KG1 (cell line): ENCODE measurements around the gene CCR9.

Experiments
- DNase-seq: peaks from one replicate; lab custom pipeline; 2025; lab: John Stamatoyannopoulos, UW

CCR9 gene

DNA sequence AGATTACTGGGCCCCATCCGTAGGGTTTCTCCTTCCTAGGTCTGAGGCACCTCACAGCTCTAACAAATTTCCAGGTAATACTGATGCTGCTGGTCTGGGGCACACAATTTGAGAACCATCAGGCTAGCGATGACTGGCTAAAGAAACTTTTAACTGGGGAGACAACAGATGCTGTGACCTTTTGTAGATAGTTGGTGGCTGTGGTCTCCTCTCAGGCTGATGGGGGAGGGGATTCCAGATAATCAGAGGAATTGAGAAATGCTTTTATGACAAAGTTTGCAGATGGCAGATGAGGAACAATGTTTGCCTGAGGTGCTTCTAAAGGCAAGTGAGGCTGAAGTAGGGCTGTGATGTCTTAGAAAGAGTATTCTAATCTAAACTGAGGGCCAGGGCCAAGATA lies 13.8 kb upstream of the CCR9 start:
- no peak for DNase-seq

DNA sequence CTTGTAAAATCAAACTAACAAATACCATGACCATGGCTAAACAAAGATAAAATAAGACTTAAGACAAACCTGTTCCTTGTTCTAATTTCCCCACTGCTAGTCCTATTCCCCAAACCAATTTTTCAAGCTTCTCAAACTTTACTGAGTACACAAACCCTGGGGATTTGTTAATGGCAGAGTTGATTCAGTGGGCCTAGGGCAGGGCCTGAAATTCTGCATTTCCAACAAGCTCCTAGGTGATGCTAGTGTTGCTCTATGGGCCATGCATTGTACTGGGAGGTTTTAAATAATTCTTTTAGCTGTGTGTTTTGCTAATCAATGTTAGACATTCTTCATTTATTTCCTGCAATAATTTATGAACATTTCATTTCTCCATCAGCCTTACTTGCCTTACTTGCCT lies 13.3 kb upstream of the CCR9 start:
- DNase-seq: no peak

DNA sequence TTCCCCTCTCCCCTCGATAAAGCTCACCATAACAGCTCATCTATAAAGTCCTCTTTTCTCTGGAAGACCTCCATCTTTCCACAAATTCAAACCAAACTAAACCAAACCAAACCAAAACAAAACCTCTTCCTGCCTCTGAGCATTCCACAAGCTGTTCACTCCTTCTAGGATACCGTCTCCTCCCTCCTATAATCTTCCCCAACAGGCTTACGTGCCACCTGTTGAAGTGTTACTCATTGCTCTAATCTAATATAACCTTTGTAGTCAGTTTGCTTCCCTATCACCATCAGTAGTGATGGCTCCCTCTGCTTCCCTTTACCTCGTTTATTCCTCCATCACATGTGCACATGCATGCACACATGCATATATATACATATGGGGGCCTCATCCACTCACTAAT lies 12.7 kb upstream of the CCR9 start:
- no peak for DNase-seq

DNA sequence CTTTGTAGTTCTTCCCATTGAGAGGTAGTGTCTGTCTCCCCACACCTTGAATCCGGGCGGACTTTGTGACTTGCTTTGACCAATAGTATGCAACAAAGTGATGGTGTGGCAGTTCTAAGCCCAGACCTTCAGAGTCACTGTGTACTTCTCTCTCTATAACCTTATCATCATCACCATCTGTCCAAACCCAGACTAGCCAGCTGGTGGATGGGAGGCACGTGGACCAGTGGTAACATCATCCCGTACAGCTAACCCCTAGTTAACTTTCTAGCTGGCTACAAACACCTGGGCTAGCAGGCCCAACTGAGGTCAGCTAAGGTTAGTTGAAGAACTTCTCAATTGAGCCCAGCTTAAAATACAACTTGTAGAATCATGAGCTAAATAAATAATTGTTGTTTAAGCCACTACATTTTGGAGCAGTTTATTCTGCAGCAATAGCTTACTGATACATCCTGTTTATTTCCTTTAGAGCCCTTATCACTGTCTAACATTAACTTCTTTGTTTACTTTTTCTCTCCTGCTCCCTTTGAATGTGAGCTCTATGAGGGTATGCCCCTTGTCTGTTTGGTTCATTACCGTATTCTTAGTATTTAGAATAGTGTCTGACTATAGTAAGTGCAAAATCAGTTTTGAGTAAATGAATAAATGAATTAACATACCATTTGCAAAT lies 11.5 kb upstream of the CCR9 start:
- DNase-seq: no peak

DNA sequence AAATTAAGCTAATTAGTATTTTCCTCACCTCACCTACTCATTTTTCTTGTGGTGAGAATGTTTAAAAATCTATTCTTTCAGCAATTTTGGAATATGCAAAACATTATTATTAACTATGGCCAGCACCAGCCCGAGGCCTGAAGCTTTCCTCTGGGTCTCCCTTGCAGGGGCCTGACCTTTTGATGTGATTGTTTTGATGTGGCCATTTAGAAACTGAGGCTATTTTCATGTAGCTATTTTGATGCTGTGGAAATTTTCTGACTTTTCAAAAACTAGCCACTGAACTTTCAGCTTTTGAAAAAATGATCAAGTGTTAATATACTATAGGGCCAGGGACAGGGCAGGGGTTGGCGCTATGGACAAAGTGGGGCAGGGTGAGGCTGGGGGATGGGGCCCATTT lies 8.2 kb upstream of the CCR9 start:
- no peak for DNase-seq

DNA sequence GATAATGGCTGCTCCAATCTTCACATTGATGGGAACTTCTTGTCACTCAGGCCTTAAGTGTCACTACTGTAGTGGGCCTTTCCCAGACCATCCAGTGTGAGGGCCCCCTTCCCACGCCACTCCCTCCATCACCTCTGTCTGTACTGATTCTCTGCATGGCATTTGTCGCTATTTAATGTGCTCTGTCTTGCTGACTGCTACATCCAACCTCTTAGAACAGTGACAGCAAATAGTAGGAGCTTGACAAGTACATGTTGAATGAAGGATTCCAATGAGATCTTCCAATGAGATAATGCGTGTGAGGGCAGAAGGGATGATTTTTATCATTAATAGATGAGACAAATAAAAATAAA lies 5.6 kb upstream of the CCR9 start:
- DNase-seq: no peak

DNA sequence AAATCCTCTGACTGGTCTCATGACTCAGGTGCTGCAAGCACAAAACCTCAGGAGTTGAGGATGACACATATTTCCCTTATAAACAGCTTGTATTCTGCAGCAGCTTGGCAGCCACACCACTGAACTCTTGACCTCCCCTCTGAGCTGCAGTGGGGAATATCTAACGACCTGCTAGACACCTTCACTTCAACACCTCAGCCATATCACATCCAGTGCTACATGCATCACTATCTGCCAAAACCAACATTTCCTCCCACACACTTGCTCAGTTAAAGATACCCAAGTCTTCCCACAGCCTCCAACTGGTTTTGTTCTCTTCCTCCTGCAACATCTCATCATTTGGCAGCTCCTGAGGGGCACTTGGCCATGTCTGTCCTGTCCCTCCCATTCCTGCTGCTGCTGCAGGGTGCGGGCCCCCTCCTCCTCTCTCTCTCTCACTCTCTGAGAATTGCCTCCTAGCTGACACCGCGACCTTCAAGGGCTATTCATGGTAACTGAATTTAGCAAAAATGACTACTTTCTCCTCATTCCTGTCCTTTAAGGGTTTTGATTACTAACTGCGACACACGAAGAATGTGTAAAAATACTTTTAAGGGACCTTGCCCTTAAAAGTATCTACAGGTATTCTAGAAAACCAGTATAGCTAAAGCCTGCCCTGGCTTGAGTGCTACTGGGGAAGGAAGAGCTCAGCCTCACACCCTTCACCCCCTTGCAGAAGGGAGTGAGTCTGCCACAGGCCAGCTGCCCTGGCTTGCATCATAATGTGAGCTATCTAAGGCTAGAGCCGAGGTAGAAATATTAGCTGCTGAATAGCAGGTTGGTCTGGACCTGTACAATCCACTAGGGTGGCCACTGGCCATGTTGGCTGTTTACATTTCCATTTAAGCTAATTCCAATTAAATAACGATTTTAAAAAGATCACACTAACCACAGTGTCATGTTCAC lies 5.0 kb upstream of the CCR9 start:
- peak; percentile 27 for DNase-seq

DNA sequence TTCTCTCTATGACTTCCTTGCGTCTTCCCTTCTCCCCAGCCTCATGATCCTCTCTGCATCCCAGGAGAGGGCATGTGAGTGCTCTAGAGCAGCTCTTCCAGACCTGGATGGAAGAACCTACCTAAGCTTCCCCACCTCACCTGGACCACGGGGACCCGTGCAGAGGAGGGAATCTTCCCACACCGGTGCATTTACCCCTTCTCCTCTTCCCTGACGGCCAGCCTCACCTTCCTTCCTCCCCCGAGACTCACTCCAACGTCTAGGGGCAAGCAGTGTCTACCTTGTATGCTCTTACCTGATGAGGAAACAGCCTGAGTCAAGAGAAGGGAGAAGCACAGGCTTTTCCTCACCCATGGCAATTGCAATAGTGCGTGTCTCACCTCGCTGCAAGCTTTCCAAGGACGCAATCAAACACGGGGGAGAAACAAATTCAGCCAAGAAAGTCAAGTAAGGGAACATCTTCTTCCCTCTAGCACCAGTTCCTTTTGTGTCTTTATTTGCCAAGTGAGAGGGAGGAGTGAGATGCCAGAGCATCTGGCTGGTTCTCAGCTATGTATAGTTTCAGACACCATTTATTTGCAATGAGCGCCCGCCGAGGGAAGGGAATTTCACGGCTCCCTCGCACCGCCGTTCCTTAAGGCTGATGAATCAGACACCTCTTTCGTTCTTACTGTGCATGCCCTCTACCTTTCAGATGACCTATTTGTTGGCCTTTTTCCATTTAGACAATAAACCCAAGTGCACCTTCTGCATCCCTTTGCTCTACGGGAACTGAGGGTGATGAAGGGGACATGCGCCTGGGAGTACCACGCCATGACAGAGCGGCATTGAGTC lies 1.8 kb upstream of the CCR9 start:
- no peak for DNase-seq

DNA sequence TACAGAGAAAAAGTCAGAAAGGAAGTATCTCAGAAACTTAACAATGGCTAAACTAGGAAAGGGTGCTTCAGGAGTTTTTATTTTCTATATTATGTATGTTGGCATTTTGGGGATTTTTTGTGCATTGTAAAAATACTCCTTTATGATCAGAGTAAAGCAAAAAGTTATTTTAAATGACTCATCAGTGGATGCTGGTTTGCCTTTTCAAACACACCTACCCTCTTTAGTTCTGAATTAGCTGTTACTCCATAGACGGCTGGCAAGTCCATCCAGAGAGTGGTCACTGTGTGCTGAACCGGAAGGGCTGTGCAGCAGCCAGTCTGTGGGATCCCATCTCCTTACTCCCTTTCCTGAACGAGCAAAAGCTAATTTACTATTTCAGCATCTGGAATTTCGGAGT lies 942 bp downstream of the CCR9 start:
- DNase-seq: no peak

DNA sequence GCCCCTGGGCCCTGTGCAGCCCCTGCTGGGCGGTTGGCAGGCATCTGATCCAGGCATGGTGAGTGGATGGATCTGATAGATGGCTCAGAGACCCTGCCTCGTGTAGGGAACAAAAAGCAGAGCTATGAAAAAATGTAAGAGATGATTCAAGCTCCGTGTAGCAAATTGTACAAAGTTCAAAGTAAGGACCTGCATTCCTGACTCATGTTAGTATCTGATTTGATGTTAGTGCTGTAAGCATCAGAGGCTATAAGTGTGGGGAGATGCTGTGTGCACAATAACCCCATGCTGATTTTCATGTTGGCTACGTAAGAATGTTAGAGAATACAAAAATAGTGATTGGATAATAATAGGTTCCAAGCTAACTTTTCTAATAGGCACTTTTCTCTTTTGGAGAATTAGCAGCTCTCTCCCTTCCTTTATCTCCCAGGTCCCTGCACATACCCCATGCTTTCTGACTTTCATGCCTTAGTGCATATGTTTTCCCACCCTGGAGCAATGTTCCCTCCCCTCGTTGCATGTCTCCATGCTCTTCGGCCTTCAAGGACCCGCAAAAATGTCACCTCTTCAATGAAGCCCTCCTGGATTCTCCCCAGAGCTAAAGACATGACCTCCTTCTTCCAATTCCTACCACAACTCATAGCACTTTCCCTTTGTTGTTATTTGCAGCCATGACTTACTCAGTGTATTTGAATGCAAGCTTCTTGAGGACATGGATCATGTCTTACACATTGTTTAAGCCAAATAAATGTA lies 1.6 kb downstream of the CCR9 start:
- no peak for DNase-seq

DNA sequence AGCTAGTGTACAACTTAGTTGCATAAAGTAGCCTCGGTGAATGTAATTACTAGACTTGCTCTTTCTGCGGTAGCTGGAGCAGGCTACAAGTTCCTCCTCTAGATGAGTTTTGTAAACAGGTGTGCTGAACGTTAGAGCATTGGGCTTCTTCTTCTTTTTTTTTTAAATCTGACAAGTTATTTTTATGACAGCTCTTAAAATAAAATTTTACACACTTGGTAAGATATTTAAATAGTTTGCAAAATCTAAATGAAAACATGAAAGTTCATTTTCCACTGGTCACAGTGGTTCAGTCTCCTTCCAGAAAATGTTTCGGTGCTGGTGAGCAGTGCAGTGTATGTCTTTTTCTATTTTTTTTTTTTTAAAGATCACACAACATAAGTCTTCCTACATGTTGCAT lies 3.0 kb downstream of the CCR9 start:
- no peak for DNase-seq

DNA sequence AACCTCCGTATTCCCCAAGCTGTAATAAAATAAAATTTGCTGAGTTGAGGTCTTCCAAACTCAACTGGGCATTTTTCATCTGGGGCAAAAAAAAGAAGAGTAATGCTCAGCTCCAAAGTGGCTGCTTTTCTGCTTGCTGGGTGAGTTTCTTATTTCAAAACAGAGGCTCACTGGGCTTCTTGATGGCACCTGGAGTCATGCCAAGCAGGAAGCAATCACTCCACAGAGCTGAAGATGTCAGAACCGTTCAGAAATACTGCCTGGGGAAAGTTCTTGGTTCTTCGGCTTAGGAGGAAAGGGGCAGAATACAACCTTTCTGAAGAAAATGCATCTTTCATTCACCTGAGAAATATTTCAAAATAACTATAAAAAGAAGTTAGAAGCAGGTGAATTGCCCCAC lies 4.1 kb downstream of the CCR9 start:
- DNase-seq: peak; percentile 11

DNA sequence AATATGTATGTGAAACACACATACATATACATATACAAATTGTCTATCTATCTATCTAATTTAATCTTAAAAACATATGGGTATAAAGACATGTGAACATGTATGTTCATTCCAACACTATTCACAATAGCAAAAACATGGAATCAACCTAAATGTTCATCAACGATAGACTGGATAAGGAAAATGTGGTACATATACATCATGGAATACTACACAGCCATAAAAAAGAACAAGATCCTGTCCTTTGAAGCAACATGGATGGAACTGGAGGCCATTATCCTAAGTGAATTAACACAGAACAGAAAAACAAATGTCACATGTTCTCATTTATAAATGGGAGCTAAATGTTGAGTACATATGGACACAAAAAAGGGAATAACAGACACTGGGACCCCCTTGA lies 5.8 kb downstream of the CCR9 start:
- no peak for DNase-seq

DNA sequence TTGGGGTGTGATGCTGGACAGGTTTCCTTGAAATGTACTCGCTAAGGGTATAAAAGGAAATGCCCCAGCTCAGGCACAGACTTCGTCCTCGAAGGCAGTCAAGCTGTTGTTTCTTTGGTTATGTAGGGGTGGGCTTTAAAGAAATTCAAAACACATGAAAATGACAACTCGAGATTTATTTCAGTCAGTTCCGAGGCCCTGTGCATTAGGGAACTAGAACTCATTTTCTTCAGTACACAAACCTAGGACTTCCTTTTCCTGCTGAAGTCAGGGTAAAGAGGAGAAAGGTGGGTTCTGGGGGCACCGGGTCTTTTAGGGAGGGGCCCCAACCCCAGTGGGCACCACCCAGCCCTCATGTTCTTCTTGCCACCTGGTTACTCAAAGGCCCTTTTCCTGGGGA lies 7.7 kb downstream of the CCR9 start:
- peak; percentile 25 for DNase-seq

DNA sequence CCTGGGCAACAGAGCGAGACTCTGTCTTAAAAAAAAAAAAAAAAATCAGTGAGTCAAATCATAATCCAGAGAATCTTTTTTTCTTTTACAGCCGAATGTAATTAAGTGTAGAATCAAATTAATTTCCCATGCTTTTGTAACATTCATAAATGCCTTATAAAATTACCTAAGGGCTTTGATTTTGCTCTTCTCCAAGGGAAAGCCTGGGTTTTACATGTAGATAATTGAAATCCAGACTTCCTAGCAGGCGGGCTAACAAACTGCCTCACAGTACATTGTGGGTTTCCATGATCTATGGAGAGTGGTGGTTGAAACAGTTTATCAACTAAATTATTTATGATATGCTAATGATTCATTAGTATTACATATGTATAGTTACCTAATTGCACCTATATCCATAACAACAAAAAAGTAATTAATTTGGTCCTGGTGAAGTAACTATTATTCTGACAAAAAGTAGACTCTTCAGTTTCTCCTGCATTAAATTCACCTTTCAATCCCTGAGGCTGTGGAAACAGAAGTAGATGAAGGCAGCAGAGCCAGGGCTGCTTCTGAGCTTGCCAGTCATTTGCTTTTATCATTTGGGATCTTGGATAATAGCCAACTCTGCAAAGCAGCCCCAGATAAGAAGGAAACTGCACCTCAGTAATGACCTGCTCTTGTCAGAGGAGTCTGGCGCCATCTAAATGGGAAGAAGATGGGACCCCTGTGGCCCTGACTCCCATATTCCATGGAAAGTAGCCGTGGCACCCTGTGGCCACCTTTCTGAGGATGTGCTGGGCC lies 9.5 kb downstream of the CCR9 start:
- no peak for DNase-seq

DNA sequence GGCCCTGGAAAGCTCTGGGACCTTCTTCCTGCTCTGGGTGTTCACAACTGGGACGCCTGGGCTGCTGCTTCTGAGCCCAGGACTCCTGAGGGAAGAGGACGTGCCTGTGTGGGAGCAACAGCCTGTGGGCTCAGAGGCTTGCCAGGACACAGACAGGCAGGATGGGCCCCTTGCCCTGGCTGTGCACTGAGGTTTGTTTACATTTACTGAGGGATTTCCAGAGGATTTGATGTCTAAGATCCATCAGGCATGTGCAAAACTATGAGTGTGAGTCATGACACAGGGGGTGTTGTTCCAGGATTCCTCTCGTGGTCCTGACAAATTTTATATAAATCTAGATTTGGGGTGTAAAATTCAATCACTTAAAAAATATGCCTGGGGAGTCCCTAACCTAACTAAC lies 10.6 kb downstream of the CCR9 start:
- DNase-seq: no peak

DNA sequence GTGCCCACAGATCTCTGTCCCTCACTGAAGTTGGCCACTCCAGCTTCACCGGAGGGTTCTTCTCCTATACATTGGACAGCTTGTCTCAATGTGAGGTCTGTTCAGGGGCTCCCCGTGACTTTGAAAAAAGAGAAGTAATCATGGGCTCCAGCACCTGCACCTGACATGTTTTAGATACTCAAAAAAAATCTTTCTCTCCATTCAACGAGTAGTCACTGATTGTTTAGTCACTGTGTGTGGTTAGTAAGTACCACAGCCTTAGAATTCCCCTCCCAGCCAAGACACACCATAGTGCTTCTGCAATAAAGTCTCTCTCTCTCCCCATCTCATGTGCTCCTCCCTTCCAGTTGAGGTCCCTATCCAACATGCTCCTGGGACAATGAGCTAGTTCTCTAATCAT lies 18.6 kb downstream of the CCR9 start:
- DNase-seq: no peak

DNA sequence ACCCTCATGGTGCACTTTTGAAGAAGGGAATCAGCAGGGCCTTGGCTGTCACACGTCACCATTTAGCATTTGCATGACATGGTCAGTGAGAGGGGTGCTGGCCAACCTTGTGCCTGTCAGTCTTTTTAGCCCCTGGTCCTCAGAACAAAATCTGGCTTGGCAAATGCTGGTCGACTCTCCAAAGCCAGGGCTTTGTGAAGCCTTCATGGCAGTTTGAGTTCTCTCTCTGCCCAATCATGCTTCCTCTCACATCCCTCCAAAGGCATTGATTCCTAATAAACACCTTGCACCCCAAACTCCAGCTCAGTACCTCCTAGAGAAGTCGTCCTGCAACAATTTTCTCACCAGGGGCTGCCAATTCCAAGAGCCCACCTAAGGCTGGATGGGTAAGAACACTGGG lies 19.4 kb downstream of the CCR9 start:
- no peak for DNase-seq

DNA sequence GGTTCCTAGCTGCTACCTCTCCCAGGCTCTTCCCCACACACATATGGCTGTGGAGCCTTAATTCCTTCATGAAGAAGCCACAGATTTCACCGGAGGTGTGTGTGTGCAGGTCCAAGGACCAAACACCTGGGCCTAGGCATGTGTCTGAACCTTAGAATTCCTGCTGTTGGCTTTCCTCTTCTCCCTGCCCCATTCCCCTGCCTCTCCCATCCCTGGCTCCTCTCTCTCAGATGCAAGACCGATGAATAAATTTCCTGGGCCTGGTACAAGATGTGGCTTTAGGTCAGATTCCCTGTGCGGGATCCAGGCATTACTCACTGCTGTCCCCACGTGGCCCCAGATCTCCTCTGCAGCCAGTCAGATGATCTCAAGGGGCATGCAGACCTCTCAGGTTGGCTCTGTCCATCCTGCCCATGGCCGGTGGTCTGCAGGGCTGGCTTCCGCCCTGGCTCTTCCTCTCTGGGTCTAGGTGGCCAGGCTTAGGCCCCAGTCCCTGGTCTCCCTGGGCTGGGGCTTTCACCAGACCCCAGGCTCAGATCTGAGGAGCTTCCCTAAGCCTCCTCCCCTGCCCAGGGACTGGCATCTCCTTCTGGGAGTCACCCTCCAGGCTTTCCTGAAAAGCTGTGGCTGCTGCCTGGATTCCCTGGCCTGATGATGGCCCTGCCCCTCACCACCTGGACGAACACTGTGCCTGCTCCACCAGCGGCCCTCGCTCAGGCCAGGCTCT lies 20.5 kb downstream of the CCR9 start:
- DNase-seq: no peak
